Measurements from ENCODE around the gene SIX3. TPM values are rescaled to one million over a fixed set of nuclear protein-coding genes. Genes with fewer than 3 reads are reported as not detected.
A peak's percentile ranks its signal among the peaks of the same experiment; 100 is the strongest.

The SIX3 gene
- total and polyA plus RNA-seq, 2 donors (not counting 3 experiments of a cell fraction or from before 2014, with no cell fraction given) = not detected

GRCh38 chr2:44934983-44935728 is 6.3 kb upstream of the SIX3 start:
- POLR2A ChIA-PET = no interaction called here
- CTCF ChIA-PET = interaction anchor here (0.6 to 2.2 kb wide), 3 partner anchors 13 to 456 kb away, joined by 3 to 8 read pairs (median 5); no protein-coding TSS in a partner anchor
- H3K27ac ChIP-seq (ENCODE audit: insufficient read depth, low read depth, low read length) = no peak overlapping the region
- H4K20me1 ChIP-seq (replicated peaks; ENCODE audit: control insufficient read depth, extremely low read depth, insufficient read depth, low read length) = no peaks in the 10 kb centered on the region
- H3K9me1 ChIP-seq (replicated peaks; ENCODE audit: control insufficient read depth, extremely low read depth, insufficient read depth, low read length) = no peaks in the 10 kb centered on the region
- no peaks in the 10 kb centered on the region for H3K36me3 ChIP-seq (ENCODE audit: control insufficient read depth in 2 of 2, extremely low read depth in 1 of 2, insufficient read depth in 2 of 2, low read length in 2 of 2)
- peaks cover 87 to 95% of the 10 kb centered on the region in 2 experiments for H3K27me3 ChIP-seq (ENCODE audit: control insufficient read depth in 2 of 2, insufficient read depth in 2 of 2, low read length in 2 of 2)
- no peaks in the 10 kb centered on the region for H3K79me2 ChIP-seq (ENCODE audit: control insufficient read depth, insufficient read depth, low read length)
- H3K4me3 ChIP-seq (replicated peaks in 1 of 3; ENCODE audit: insufficient read depth in 1 of 3, low read depth in 1 of 3, low read length in 3 of 3) = no peak overlapping the region
- H2AFZ ChIP-seq (ENCODE audit: low read depth, low read length) = no peak overlapping the region
- no peak overlapping the region for H3K9ac ChIP-seq (replicated peaks; ENCODE audit: extremely low read depth, insufficient read depth, low read length)
- no peaks in the 10 kb centered on the region for H3K4me1 ChIP-seq (ENCODE audit: control insufficient read depth, extremely low read depth, insufficient read depth, low read length)
- dilution Hi-C loops (cut with MboI; ENCODE audit: extremely low pct_ligation_motif_present, low sequenced_read_pairs) = no loop called here
- H3K9me3 ChIP-seq (replicated peaks; ENCODE audit: control insufficient read depth, insufficient read depth, low read length) = no peaks in the 10 kb centered on the region
- no TSS peak for BruUV-seq (replicated peaks)
- DNase-seq (ENCODE audit: low read depth, low spot score) = no peak
- no peak overlapping the region for H3K4me2 ChIP-seq (ENCODE audit: insufficient read depth, low read length)
- intact Hi-C loops (cut with micrococcal nuclease) = no loop called here
- TF ChIP-seq MYC (IDR thresholded peaks at IDR 0.05; ENCODE audit: low read depth, low read length) = no peak
- TF ChIP-seq, protein P1, sequence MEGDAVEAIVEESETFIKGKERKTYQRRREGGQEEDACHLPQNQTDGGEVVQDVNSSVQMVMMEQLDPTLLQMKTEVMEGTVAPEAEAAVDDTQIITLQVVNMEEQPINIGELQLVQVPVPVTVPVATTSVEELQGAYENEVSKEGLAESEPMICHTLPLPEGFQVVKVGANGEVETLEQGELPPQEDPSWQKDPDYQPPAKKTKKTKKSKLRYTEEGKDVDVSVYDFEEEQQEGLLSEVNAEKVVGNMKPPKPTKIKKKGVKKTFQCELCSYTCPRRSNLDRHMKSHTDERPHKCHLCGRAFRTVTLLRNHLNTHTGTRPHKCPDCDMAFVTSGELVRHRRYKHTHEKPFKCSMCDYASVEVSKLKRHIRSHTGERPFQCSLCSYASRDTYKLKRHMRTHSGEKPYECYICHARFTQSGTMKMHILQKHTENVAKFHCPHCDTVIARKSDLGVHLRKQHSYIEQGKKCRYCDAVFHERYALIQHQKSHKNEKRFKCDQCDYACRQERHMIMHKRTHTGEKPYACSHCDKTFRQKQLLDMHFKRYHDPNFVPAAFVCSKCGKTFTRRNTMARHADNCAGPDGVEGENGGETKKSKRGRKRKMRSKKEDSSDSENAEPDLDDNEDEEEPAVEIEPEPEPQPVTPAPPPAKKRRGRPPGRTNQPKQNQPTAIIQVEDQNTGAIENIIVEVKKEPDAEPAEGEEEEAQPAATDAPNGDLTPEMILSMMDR (IDR thresholded peaks at IDR 0.05; ENCODE audit: extremely low read depth in 1 of 2, insufficient read depth in 1 of 2, low read depth in 1 of 2, low read length in 2 of 2) = no peak
- TF ChIP-seq EZH2 (IDR thresholded peaks at IDR 0.05; ENCODE audit: borderline replicate concordance, low read depth, low read length, severe bottlenecking) = peak; percentile 92
- TF ChIP-seq JUN (IDR thresholded peaks at IDR 0.05; ENCODE audit: borderline replicate concordance, insufficient read depth, insufficient read length, low read depth) = no peak
- no peak for FAIRE-seq

DNA sequence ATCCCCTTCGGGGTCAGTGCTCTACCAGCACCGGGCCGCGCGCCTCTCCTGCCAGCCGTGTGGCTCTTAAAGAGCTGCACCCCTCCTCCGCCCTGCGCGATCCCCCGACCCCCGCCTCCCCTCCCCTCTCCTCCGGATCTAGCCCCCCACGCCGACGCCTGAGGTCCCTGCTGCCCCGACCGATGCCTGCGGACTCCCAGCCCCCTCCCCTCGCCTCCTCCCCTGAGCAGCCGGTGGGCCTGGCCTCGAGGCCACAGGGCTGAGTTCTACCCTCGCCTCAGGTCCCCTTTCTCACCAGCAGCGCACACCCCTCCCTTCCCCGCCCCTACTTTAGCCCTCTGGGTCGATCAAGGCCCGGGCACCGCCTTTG is 5.8 kb upstream of the SIX3 start:
- intact Hi-C loops (cut with micrococcal nuclease) = no loop called here
- no peak overlapping the region for H3K27ac ChIP-seq (ENCODE audit: insufficient read depth, low read depth, low read length)
- no peak overlapping the region for H2AFZ ChIP-seq (ENCODE audit: low read depth, low read length)
- H3K36me3 ChIP-seq (ENCODE audit: control insufficient read depth in 2 of 2, extremely low read depth in 1 of 2, insufficient read depth in 2 of 2, low read length in 2 of 2) = no peaks in the 10 kb centered on the region
- no peak for FAIRE-seq
- H3K9me3 ChIP-seq (replicated peaks; ENCODE audit: control insufficient read depth, insufficient read depth, low read length) = no peaks in the 10 kb centered on the region
- no peak overlapping the region for H3K9ac ChIP-seq (replicated peaks; ENCODE audit: extremely low read depth, insufficient read depth, low read length)
- H3K4me3 ChIP-seq (replicated peaks in 1 of 3; ENCODE audit: insufficient read depth in 1 of 3, low read depth in 1 of 3, low read length in 3 of 3) = no peak overlapping the region
- BruUV-seq (replicated peaks) = no TSS peak
- H3K27me3 ChIP-seq (ENCODE audit: control insufficient read depth in 2 of 2, insufficient read depth in 2 of 2, low read length in 2 of 2) = peaks cover 85 to 95% of the 10 kb centered on the region in 2 experiments
- H3K9me1 ChIP-seq (replicated peaks; ENCODE audit: control insufficient read depth, extremely low read depth, insufficient read depth, low read length) = no peaks in the 10 kb centered on the region
- H4K20me1 ChIP-seq (replicated peaks; ENCODE audit: control insufficient read depth, extremely low read depth, insufficient read depth, low read length) = no peaks in the 10 kb centered on the region
- dilution Hi-C loops (cut with MboI; ENCODE audit: extremely low pct_ligation_motif_present, low sequenced_read_pairs) = no loop called here
- CTCF ChIA-PET = interaction anchor here (1.0 to 2.2 kb wide), 3 partner anchors 10 to 456 kb away, joined by 3 to 8 read pairs (median 5); no protein-coding TSS in a partner anchor
- no peaks in the 10 kb centered on the region for H3K79me2 ChIP-seq (ENCODE audit: control insufficient read depth, insufficient read depth, low read length)
- no peaks in the 10 kb centered on the region for H3K4me1 ChIP-seq (ENCODE audit: control insufficient read depth, extremely low read depth, insufficient read depth, low read length)
- TF ChIP-seq FOS (IDR thresholded peaks at IDR 0.05; ENCODE audit: borderline replicate concordance, insufficient read depth, low read length) (no peak), JUN (IDR thresholded peaks at IDR 0.05; ENCODE audit: borderline replicate concordance, insufficient read depth, insufficient read length, low read depth) (no peak), EZH2 (IDR thresholded peaks at IDR 0.05; ENCODE audit: borderline replicate concordance, low read depth, low read length, severe bottlenecking) (no peak), POLR2AphosphoS5 (IDR thresholded peaks at IDR 0.05; ENCODE audit: insufficient read depth, low read depth, low read length) (no peak), POLR2A (IDR thresholded peaks at IDR 0.05; ENCODE audit: low read depth, low read length) (no peak), MYC (IDR thresholded peaks at IDR 0.05; ENCODE audit: low read depth, low read length) (no peak), GATA2 (IDR thresholded peaks at IDR 0.05; ENCODE audit: insufficient read depth, insufficient read length, low read depth, low read length) (no peak)
- TF ChIP-seq, protein P2, sequence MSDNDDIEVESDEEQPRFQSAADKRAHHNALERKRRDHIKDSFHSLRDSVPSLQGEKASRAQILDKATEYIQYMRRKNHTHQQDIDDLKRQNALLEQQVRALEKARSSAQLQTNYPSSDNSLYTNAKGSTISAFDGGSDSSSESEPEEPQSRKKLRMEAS (IDR thresholded peaks at IDR 0.05; ENCODE audit: insufficient read depth, insufficient read length) = no peak
- TF ChIP-seq, protein P1 (IDR thresholded peaks at IDR 0.05; ENCODE audit: extremely low read depth in 1 of 2, insufficient read depth in 1 of 2, low read depth in 1 of 2, low read length in 2 of 2) = no peak
- H3K4me2 ChIP-seq (ENCODE audit: insufficient read depth, low read length) = no peak overlapping the region
- DNase-seq (ENCODE audit: low read depth, low spot score) = no peak
- POLR2A ChIA-PET = no interaction called here
